Nephron (organoid): ENCODE results near the gene DOK3.

Source experiments
- H3K27ac Mint-ChIP-seq, 3 experiments: 2 replicates each; pipeline ENCODE4 v1.8.0; 2020; ENCODE audit warnings: mixed read lengths in 3 of 3, mild to moderate bottlenecking in 2 of 3, moderate library complexity in 1 of 3
- H3K27me3 Mint-ChIP-seq: 2 replicates; pipeline ENCODE4 v1.8.0; 2021; ENCODE audit warnings: low read depth, mild to moderate bottlenecking, moderate library complexity, mixed read lengths
- H3K36me3 Mint-ChIP-seq: 2 replicates; pipeline ENCODE4 v1.8.0; 2020; ENCODE audit warnings: low read depth, mixed read lengths
- H3K4me1 Mint-ChIP-seq: 2 replicates; pipeline ENCODE4 v1.8.0; 2020; ENCODE audit warnings: mixed read lengths
- H3K4me3 Mint-ChIP-seq, 3 experiments: 2 replicates each; pipeline ENCODE4 v1.8.0; 2020; ENCODE audit warnings: mild to moderate bottlenecking in 3 of 3, mixed read lengths in 3 of 3, moderate library complexity in 2 of 3
- H3K9me3 Mint-ChIP-seq: 2 replicates; pipeline ENCODE4 v1.8.0; 2020; ENCODE audit warnings: mixed read lengths
- TF ChIP-seq, protein P1 (sequence below), 3 experiments: fragments of 200-600 bp; sonication (generic); IDR thresholded peaks; one replicate each; pipeline ENCODE4 v1.5.0; 2021; ENCODE audit warnings: antibody characterized with exemption in 3 of 3; ENCODE audit not compliant: unreplicated experiment in 3 of 3

DOK3 gene

DNA sequence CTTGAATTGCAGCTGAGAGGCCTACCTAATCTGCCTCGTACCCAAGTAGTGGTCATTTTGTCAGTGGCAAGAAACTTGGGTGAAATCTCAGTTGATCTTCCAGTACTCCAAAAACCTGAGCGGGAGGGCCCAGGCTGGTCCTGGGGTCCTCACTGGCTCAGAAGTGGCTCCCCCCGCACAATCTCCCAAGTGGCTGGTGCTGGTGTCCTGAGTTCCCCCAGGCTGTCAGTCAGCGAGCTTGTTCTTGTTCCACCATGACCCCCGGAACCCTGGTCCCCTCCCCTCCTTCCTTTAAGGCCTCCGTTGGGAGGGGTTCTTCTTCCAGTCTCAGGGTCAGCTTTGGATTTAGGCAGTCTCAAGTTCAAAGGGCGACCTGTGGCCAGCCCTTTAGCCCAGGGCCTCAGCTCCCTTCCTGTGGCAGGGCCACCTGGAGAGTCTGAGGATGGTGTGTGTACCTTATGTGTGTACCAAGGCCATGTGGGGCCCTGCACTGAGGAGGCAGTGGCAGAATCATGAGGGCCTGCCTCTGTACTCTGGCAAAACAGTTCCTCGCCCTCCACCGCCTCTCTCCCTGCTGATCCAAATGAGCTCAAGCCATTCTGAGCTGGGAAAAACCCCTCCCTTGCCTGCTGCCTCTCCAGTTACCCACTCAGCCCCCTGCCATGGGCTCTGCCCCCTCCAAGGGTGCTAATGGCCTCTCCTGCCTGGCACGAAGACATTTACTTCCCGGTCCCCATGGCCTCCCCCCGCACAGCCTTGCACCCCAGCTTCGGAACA, 31.7 kb downstream of the DOK3 start:
- Mint-ChIP-seq H3K4me3 (peak overlapping the region; percentile 32 to 58 (median 47)), H3K4me1 (peaks cover 50% of the 10 kb centered on the region), H3K9me3 (no peaks in the 10 kb centered on the region)

DNA sequence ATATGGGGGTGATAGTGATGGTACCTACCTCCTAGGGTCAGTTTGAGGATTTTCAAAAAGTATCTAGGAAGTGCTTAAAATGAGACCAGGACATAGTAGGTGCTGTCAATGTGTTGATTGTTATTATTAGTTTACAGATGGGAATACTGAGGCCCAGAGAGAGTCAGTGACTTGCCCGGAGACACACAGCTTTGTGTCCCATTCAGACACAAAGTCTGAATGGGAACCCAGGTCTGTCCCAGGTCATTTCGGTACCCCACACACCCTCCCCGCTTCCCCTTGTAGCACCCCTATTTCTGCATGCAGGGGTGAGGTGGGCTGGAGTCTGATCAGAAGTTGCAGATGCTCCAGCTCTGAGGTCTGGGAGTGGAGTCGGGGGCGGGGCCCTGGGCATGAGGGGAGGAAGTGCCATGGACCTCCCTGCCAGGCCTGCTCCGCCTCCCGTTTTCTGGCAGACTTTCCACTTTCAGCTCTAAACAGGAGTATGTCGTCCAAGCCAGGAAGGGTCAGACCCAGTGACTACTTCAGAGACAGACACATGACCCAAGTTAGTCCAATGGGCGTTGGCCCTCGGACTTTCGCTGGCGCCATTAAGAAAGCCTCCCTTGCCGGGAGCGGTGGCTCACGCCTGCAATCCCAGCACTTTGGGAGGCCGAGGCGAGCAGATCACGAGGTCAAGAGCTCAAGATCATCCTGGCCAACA, 32.9 kb downstream of the DOK3 start:
- TF ChIP-seq, protein P1, sequence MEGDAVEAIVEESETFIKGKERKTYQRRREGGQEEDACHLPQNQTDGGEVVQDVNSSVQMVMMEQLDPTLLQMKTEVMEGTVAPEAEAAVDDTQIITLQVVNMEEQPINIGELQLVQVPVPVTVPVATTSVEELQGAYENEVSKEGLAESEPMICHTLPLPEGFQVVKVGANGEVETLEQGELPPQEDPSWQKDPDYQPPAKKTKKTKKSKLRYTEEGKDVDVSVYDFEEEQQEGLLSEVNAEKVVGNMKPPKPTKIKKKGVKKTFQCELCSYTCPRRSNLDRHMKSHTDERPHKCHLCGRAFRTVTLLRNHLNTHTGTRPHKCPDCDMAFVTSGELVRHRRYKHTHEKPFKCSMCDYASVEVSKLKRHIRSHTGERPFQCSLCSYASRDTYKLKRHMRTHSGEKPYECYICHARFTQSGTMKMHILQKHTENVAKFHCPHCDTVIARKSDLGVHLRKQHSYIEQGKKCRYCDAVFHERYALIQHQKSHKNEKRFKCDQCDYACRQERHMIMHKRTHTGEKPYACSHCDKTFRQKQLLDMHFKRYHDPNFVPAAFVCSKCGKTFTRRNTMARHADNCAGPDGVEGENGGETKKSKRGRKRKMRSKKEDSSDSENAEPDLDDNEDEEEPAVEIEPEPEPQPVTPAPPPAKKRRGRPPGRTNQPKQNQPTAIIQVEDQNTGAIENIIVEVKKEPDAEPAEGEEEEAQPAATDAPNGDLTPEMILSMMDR (IDR thresholded peaks at IDR 0.05; ENCODE audit: unreplicated experiment in 3 of 3) = no peak
- Mint-ChIP-seq H3K9me3 (no peaks in the 10 kb centered on the region), H3K27ac (peak overlapping the region; percentile 12 to 75 (median 72)), H3K4me1 (peaks cover 51% of the 10 kb centered on the region), H3K4me3 (peak overlapping the region; percentile 20 to 78 (median 55)), H3K36me3 (peaks cover 5% of the 10 kb centered on the region), H3K27me3 (peaks cover 3% of the 10 kb centered on the region)

More for the DNA sequence above, 31.7 kb downstream of the DOK3 start:
- peaks cover 10% of the 10 kb centered on the region for H3K36me3 Mint-ChIP-seq
- TF ChIP-seq, protein P1 (IDR thresholded peaks at IDR 0.05; ENCODE audit: unreplicated experiment in 3 of 3) = no peak
- peaks cover 3% of the 10 kb centered on the region for H3K27me3 Mint-ChIP-seq
- H3K27ac Mint-ChIP-seq = peak overlapping the region; percentile 44 to 98 (median 90)

- Mint-ChIP-seq H3K4me1 (peaks cover 60% of the 10 kb centered on the region), H3K9me3 (no peaks in the 10 kb centered on the region), H3K4me3 (peak overlapping the region; percentile 76 to 85 (median 78)), H3K36me3 (peaks cover 8% of the 10 kb centered on the region), H3K27ac (peak overlapping the region; percentile 53 to 85 (median 83)), H3K27me3 (peaks cover 3% of the 10 kb centered on the region)
- TF ChIP-seq, protein P1 (IDR thresholded peaks at IDR 0.05; ENCODE audit: unreplicated experiment in 3 of 3) = no peak
Observed at GRCh38 chr5:177475563-177476427, 33.8 kb downstream of the DOK3 start.

GRCh38 chr5:177474846-177475562, 34.6 kb downstream of the DOK3 start:
- TF ChIP-seq, protein P1 (IDR thresholded peaks at IDR 0.05; ENCODE audit: unreplicated experiment in 3 of 3) = no peak
- peaks cover 66% of the 10 kb centered on the region for H3K4me1 Mint-ChIP-seq
- H3K4me3 Mint-ChIP-seq = peak overlapping the region; percentile 90 to 93 (median 92)
- H3K36me3 Mint-ChIP-seq = peaks cover 13% of the 10 kb centered on the region
- no peaks in the 10 kb centered on the region for H3K9me3 Mint-ChIP-seq
- H3K27me3 Mint-ChIP-seq = peaks cover 3% of the 10 kb centered on the region
- H3K27ac Mint-ChIP-seq = peak overlapping the region; percentile 85 to 93 (median 92)

GRCh38 chr5:177474002-177474476, 35.6 kb downstream of the DOK3 start:
- Mint-ChIP-seq H3K27me3 (peaks cover 3% of the 10 kb centered on the region), H3K4me3 (peak overlapping the region; percentile 90 to 93 (median 92)), H3K36me3 (peaks cover 17% of the 10 kb centered on the region), H3K27ac (peak overlapping the region; percentile 85 to 93 (median 92)), H3K4me1 (peaks cover 60% of the 10 kb centered on the region), H3K9me3 (no peaks in the 10 kb centered on the region)
- TF ChIP-seq, protein P1 (IDR thresholded peaks at IDR 0.05; ENCODE audit: unreplicated experiment in 3 of 3) = no peak
